DOHH2 (cell line): ENCODE results near the gene GPR176.

Experiments
- H3F3A ChIP-seq: fragments of 200-600 bp; sonication (generic), shearing (Covaris generic); 2 replicates; pipeline ENCODE4 v1.6.0; 2016; ENCODE audit warnings: antibody characterized with exemption, mild to moderate bottlenecking; ENCODE audit not compliant: control insufficient read depth, insufficient read depth
- H3K27ac ChIP-seq: fragments of 200-600 bp; sonication (generic); 2 replicates; pipeline ENCODE4 v1.5.1; 2014; ENCODE audit warnings: low read depth, mild to moderate bottlenecking, low read length, moderate library complexity
- H3K27me3 ChIP-seq: fragments of 200-600 bp; sonication (generic); 2 replicates; pipeline ENCODE4 v1.6.1; 2014; ENCODE audit warnings: mild to moderate bottlenecking, low read length, mixed read lengths; ENCODE audit not compliant: control insufficient read depth
- H3K36me3 ChIP-seq: fragments of 200-600 bp; sonication (generic); 2 replicates; pipeline ENCODE4 v1.6.1; 2014; ENCODE audit warnings: mild to moderate bottlenecking, low read length, moderate library complexity, mixed read lengths; ENCODE audit not compliant: control insufficient read depth
- H3K4me1 ChIP-seq: fragments of 200-600 bp; sonication (generic); 2 replicates; pipeline ENCODE4 v1.6.1; 2014; ENCODE audit warnings: mild to moderate bottlenecking, low read length, mixed read lengths; ENCODE audit not compliant: control insufficient read depth
- H3K4me2 ChIP-seq: fragments of 200-600 bp; sonication (generic); 2 replicates; pipeline ENCODE4 v1.6.0; 2014; ENCODE audit warnings: mild to moderate bottlenecking, low read length, moderate library complexity
- H3K4me3 ChIP-seq: fragments of 200-600 bp; sonication (generic); 2 replicates; pipeline ENCODE4 v1.5.1; 2014; ENCODE audit warnings: mild to moderate bottlenecking, low read length, mixed read lengths
- H3K79me2 ChIP-seq: fragments of 200-600 bp; sonication (generic); 2 replicates; pipeline ENCODE4 v1.6.1; 2014; ENCODE audit warnings: mild to moderate bottlenecking, low read length, mixed read lengths; ENCODE audit not compliant: control insufficient read depth
- H3K9me2 ChIP-seq: fragments of 200-600 bp; sonication (generic); replicated peaks from 2 replicates; pipeline ENCODE4 v1.6.1; 2014; ENCODE audit warnings: mild to moderate bottlenecking, low read length, mixed read lengths; ENCODE audit not compliant: control insufficient read depth
- H3K9me3 ChIP-seq: fragments of 200-600 bp; sonication (generic); 2 replicates; pipeline ENCODE4 v1.6.1; 2014; ENCODE audit warnings: antibody characterized with exemption, low read length, mixed read lengths; ENCODE audit not compliant: control insufficient read depth, insufficient read depth
- H4K20me1 ChIP-seq: fragments of 200-600 bp; sonication (generic); 2 replicates; pipeline ENCODE4 v1.6.0; 2014; ENCODE audit warnings: low read depth, mild to moderate bottlenecking, antibody characterized with exemption, low read length, moderate library complexity; ENCODE audit not compliant: control insufficient read depth, insufficient read depth
- EZH2phosphoT487 ChIP-seq: fragments of 200-600 bp; sonication (generic); IDR thresholded peaks from 2 replicates; pipeline ENCODE4 v1.6.1; 2017; ENCODE audit warnings: borderline replicate concordance, mild to moderate bottlenecking, antibody characterized with exemption, low read length, moderate library complexity, mixed read lengths
- TF ChIP-seq, protein P1 (sequence below): fragments of 200-600 bp; sonication (generic); IDR thresholded peaks from one replicate; pipeline ENCODE4 v1.5.1; 2014; ENCODE audit warnings: antibody characterized with exemption, mild to moderate bottlenecking, low read depth, low read length; ENCODE audit not compliant: poor library complexity, severe bottlenecking

Gene GPR176

DNA sequence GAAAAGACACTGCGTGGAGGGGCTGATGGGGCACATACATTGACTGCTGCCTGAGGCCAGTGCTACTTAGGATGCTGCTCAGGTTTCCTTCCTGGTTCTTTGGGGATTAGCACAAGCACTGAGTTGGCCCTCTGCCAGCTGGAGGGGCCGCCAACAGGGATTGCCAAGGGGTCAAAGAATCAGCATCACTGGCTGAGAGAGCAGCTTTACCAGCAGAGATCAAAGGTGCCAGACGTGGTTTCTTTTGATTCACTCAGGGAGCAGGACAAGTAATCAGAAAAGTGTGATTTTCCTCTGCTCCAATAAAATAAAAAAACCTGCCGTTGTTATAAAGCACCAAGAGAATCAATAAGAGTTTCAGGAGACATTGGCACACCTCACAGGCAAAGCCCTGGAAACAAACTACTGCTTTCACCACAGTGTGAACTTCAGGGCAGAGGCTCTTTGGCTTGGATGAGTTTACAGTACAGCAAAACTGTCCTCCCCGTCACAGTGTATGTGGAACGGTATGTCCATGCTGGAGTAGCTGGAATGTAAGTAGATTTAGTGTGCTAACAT is 91.6 kb downstream of the GPR176 start:
- H3K9me3 ChIP-seq: no peaks in the 10 kb centered on the region
- no peak overlapping the region for H3K4me3 ChIP-seq
- no peak overlapping the region for H3K27ac ChIP-seq
- peaks cover 10% of the 10 kb centered on the region for H3K27me3 ChIP-seq
- H3F3A ChIP-seq: no peaks in the 10 kb centered on the region
- H3K4me2 ChIP-seq: no peak overlapping the region
- TF ChIP-seq, protein P1, sequence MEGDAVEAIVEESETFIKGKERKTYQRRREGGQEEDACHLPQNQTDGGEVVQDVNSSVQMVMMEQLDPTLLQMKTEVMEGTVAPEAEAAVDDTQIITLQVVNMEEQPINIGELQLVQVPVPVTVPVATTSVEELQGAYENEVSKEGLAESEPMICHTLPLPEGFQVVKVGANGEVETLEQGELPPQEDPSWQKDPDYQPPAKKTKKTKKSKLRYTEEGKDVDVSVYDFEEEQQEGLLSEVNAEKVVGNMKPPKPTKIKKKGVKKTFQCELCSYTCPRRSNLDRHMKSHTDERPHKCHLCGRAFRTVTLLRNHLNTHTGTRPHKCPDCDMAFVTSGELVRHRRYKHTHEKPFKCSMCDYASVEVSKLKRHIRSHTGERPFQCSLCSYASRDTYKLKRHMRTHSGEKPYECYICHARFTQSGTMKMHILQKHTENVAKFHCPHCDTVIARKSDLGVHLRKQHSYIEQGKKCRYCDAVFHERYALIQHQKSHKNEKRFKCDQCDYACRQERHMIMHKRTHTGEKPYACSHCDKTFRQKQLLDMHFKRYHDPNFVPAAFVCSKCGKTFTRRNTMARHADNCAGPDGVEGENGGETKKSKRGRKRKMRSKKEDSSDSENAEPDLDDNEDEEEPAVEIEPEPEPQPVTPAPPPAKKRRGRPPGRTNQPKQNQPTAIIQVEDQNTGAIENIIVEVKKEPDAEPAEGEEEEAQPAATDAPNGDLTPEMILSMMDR: no peak
- TF ChIP-seq EZH2phosphoT487: no peak
- no peaks in the 10 kb centered on the region for H3K79me2 ChIP-seq
- no peaks in the 10 kb centered on the region for H3K4me1 ChIP-seq
- no peaks in the 10 kb centered on the region for H3K36me3 ChIP-seq
- H3K9me2 ChIP-seq: no peaks in the 10 kb centered on the region
- no peaks in the 10 kb centered on the region for H4K20me1 ChIP-seq

DNA sequence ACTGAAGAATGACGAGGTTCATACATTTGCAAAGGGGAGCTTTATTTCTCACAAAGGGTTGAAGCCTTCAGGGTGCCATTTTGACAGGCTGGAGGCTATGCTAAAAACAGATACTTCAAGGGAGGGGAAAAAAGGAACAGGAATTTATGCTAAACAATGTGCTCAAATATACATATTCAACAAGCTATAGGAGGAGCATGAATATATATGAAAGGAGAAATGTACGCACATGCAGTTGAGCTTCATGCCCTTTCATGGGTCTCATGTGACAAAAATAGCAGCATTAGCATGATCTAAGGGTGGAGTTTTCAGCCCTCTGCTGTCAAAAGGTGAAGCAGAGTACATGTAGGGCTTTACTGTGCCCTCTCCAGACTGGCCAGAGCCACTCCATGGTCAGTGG is 93.1 kb downstream of the GPR176 start:
- TF ChIP-seq EZH2phosphoT487: no peak
- TF ChIP-seq, protein P1: no peak
- H3K9me3 ChIP-seq: no peaks in the 10 kb centered on the region
- no peak overlapping the region for H3K4me2 ChIP-seq
- no peaks in the 10 kb centered on the region for H3K79me2 ChIP-seq
- H3K4me1 ChIP-seq: no peaks in the 10 kb centered on the region
- no peak overlapping the region for H3K4me3 ChIP-seq
- H3K9me2 ChIP-seq: no peaks in the 10 kb centered on the region
- no peaks in the 10 kb centered on the region for H3F3A ChIP-seq
- H3K27me3 ChIP-seq: peaks cover 7% of the 10 kb centered on the region; the same call in 1 of the 2 replicates
- no peak overlapping the region for H3K27ac ChIP-seq
- H4K20me1 ChIP-seq: no peaks in the 10 kb centered on the region
- no peaks in the 10 kb centered on the region for H3K36me3 ChIP-seq

DNA sequence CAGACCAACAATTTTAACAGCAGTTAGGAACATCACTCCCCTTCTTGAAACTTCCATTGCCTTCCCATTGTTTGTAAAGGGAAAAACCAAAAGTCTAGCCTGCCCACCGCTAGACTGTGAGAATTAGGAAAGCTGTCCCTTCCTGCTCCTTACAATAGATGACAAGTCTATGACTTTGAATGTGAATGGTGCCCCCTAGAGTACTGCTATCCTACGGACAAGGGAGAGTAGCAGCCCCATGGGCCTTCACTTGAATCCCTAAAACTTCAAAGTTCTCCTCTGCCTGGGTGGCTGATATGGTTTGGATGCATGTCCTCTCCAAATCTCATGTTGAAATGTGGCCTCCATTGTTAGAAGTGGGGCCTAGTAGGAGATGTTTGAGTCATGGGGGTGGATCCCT is 96.4 kb downstream of the GPR176 start:
- Histone ChIP-seq H3K27ac (no peak overlapping the region), H3K4me1 (no peaks in the 10 kb centered on the region), H3K9me2 (no peaks in the 10 kb centered on the region), H3K27me3 (peaks cover under 1% of the 10 kb centered on the region; the same call in 1 of the 2 replicates), H4K20me1 (no peaks in the 10 kb centered on the region), H3K79me2 (no peaks in the 10 kb centered on the region), H3K36me3 (no peaks in the 10 kb centered on the region), H3K4me3 (no peak overlapping the region), H3K9me3 (no peaks in the 10 kb centered on the region), H3F3A (no peaks in the 10 kb centered on the region), H3K4me2 (no peak overlapping the region)
- TF ChIP-seq, protein P1: no peak
- TF ChIP-seq EZH2phosphoT487: no peak
